NCI-H2029 treated with DMSO at 0.1 percent for 48 hours (cell line): ENCODE data around the gene KIFAP3.

ENCODE experiments used
- DNase-seq: peaks from one replicate; lab custom pipeline; 2025; lab: John Stamatoyannopoulos, UW

KIFAP3 gene

GRCh38 chr1:169985757-169986156 is 88.7 kb downstream of the KIFAP3 start:
- DNase-seq, result no peak

- no peak for DNase-seq
Measured at GRCh38 chr1:169974067-169974466, 100.4 kb downstream of the KIFAP3 start.

GRCh38 chr1:169970114-169970513 is 104.4 kb downstream of the KIFAP3 start:
- DNase-seq, result no peak

GRCh38 chr1:169968174-169968573 is 106.3 kb downstream of the KIFAP3 start:
- no peak for DNase-seq

GRCh38 chr1:169964206-169964605 is 110.3 kb downstream of the KIFAP3 start:
- no peak for DNase-seq

GRCh38 chr1:169959686-169960085 is 114.8 kb downstream of the KIFAP3 start:
- DNase-seq, result no peak

GRCh38 chr1:169958987-169959386 is 115.5 kb downstream of the KIFAP3 start:
- DNase-seq, result no peak

GRCh38 chr1:169957884-169958283 is 116.6 kb downstream of the KIFAP3 start:
- no peak for DNase-seq

- no peak for DNase-seq
Measured at GRCh38 chr1:169951108-169951507, 123.4 kb downstream of the KIFAP3 start.

- DNase-seq, result no peak
Measured at GRCh38 chr1:169949139-169949538, 125.4 kb downstream of the KIFAP3 start.

GRCh38 chr1:169946206-169946605 is 128.3 kb downstream of the KIFAP3 start:
- no peak for DNase-seq

- no peak for DNase-seq
Measured at GRCh38 chr1:169945181-169945580, 129.3 kb downstream of the KIFAP3 start.

- DNase-seq, result no peak
Measured at GRCh38 chr1:169944621-169945020, 129.9 kb downstream of the KIFAP3 start.

GRCh38 chr1:169943963-169944526 is 130.4 kb downstream of the KIFAP3 start:
- no peak for DNase-seq

GRCh38 chr1:169941982-169942830 is 132.3 kb downstream of the KIFAP3 start:
- DNase-seq, result no peak

- DNase-seq, result no peak
Measured at GRCh38 chr1:169933984-169934725, 140.3 kb downstream of the KIFAP3 start.

GRCh38 chr1:169931795-169932231 is 142.7 kb downstream of the KIFAP3 start:
- DNase-seq, result no peak

GRCh38 chr1:169929210-169929526 is 145.3 kb downstream of the KIFAP3 start:
- DNase-seq, result no peak

GRCh38 chr1:169928438-169929209 is 145.9 kb downstream of the KIFAP3 start:
- DNase-seq, result peak; percentile 29

GRCh38 chr1:169925505-169926482 is 148.7 kb downstream of the KIFAP3 start:
- peak; percentile 8 for DNase-seq

GRCh38 chr1:169924829-169925228 is 149.7 kb downstream of the KIFAP3 start:
- no peak for DNase-seq
